CD4-positive, alpha-beta T cell treated with Interleukin-4 for 4 hours (primary cell): ENCODE results near the gene OR10H5.
A peak's percentile ranks its signal among the peaks of the same experiment; 100 is the strongest.
"Not testable (repeated sequence)": the region's sequence is repeated elsewhere in the genome, so short reads cannot be mapped to it uniquely, and the experiment has no call there.

Experiments used
- DNase-seq: peaks from one replicate; pipeline ENCODE4 v3.0.0-alpha.2; 2020

Gene OR10H5

GRCh38 chr19:15812060-15812722, 24.7 kb downstream of the OR10H5 start:
- DNase-seq: peak; percentile 29

- no peak for DNase-seq
Measured at GRCh38 chr19:15813916-15814315, 26.5 kb downstream of the OR10H5 start.

- no peak for DNase-seq
Measured at GRCh38 chr19:15815306-15815705, 27.8 kb downstream of the OR10H5 start, which contains the start of gene OR10H1. Gene OR10H1, minus strand, starts transcription at chr19:15815664. Its CDS starts 7,627 bp downstream, at chr19:15808037.

- peak; percentile 4 for DNase-seq
Measured at GRCh38 chr19:15820646-15821045, 33.2 kb downstream of the OR10H5 start.

GRCh38 chr19:15825753-15826152, 38.3 kb downstream of the OR10H5 start:
- DNase-seq: no peak

GRCh38 chr19:15828121-15828610, 40.7 kb downstream of the OR10H5 start:
- no peak for DNase-seq

GRCh38 chr19:15828611-15829305, 41.3 kb downstream of the OR10H5 start:
- not testable (repeated sequence) for DNase-seq

GRCh38 chr19:15829306-15829698, 41.8 kb downstream of the OR10H5 start:
- no peak for DNase-seq

- DNase-seq: no peak
Measured at GRCh38 chr19:15829786-15830185, 42.3 kb downstream of the OR10H5 start.

- no peak for DNase-seq
Measured at GRCh38 chr19:15831626-15832025, 44.2 kb downstream of the OR10H5 start.

- not testable (repeated sequence) for DNase-seq
Measured at GRCh38 chr19:15834232-15834631, 46.8 kb downstream of the OR10H5 start.

- peak; percentile 89 for DNase-seq
Measured at GRCh38 chr19:15835565-15836329, 48.3 kb downstream of the OR10H5 start.

- peak; percentile 95 for DNase-seq
Measured at GRCh38 chr19:15836330-15837220, 49.1 kb downstream of the OR10H5 start.

GRCh38 chr19:15837221-15837731, 49.8 kb downstream of the OR10H5 start:
- DNase-seq: peak; percentile 4

- no peak for DNase-seq
Measured at GRCh38 chr19:15838351-15838750, 50.9 kb downstream of the OR10H5 start.

- not testable (repeated sequence) for DNase-seq
Measured at GRCh38 chr19:15839888-15840287, 52.4 kb downstream of the OR10H5 start.

GRCh38 chr19:15840833-15841232, 53.4 kb downstream of the OR10H5 start:
- no peak for DNase-seq

GRCh38 chr19:15841875-15842569, 54.6 kb downstream of the OR10H5 start:
- no peak for DNase-seq

GRCh38 chr19:15843203-15843893, 55.9 kb downstream of the OR10H5 start:
- DNase-seq: no peak

- DNase-seq: not testable (repeated sequence)
Measured at GRCh38 chr19:15843894-15844222, 56.4 kb downstream of the OR10H5 start.

- no peak for DNase-seq
Measured at GRCh38 chr19:15846923-15847322, 59.5 kb downstream of the OR10H5 start.
